Body of pancreas (tissue), 4 donors: Measurements from ENCODE around the gene AMBRA1.
"Not testable (repeated sequence)": the region's sequence is repeated elsewhere in the genome, so short reads cannot be mapped to it uniquely, and the experiment has no call there.

ENCODE experiments used
- CTCF ChIP-seq, 7 experiments: fragments of 450-650 bp in 4 of 7; fragments of 200-600 bp in 3 of 7; sonication (generic) in 3 of 7; IDR thresholded peaks; one replicate each; pipeline ENCODE4 v1.5.1; 2016 to 2019; ENCODE audit warnings: antibody characterized with exemption in 7 of 7
- POLR2A ChIP-seq, 3 donors: fragments of 450-650 bp; IDR thresholded peaks; one replicate each; pipeline ENCODE4 v1.6.1; 2016; ENCODE audit warnings: antibody characterized with exemption in 3 of 3, mild to moderate bottlenecking in 2 of 3

GRCh38 chr11:46379482-46380293, 214.1 kb downstream of the AMBRA1 start:
- not testable (repeated sequence) for TF ChIP-seq CTCF, POLR2A (IDR thresholded peaks at IDR 0.05)
